Neural progenitor cell (in vitro differentiated cells): ENCODE data around the gene BRSK2. TPM values are rescaled to one million over a fixed set of nuclear protein-coding genes. Genes with fewer than 3 reads are reported as not detected.
"Not testable (repeated sequence)": the region's sequence is repeated elsewhere in the genome, so short reads cannot be mapped to it uniquely, and the experiment has no call there.

Experiments
- DNase-seq: peaks from one replicate; pipeline ENCODE4 v3.0.0-alpha.2; 2016; ENCODE audit warnings: low spot score
- H2AFZ ChIP-seq: fragments of 200-600 bp; sonication (generic); replicated peaks from 2 replicates; pipeline ENCODE4 v1.6.1; 2016; ENCODE audit warnings: antibody characterized with exemption
- H3F3A ChIP-seq: fragments of 200-600 bp; sonication (generic); 2 replicates; pipeline ENCODE4 v1.6.1; 2016; ENCODE audit warnings: antibody characterized with exemption, low read depth
- H3K27ac ChIP-seq: fragments of 200-600 bp; sonication (generic); 2 replicates; pipeline ENCODE4 v1.5.1; 2016; ENCODE audit warnings: mild to moderate bottlenecking
- H3K27me3 ChIP-seq: fragments of 200-600 bp; sonication (generic); 2 replicates; pipeline ENCODE4 v1.6.1; 2016; ENCODE audit warnings: mild to moderate bottlenecking, moderate library complexity
- H3K36me3 ChIP-seq: fragments of 200-600 bp; sonication (generic); 2 replicates; pipeline ENCODE4 v1.5.1; 2016
- H3K4me1 ChIP-seq: fragments of 200-600 bp; sonication (generic); 2 replicates; pipeline ENCODE4 v1.6.1; 2016; ENCODE audit warnings: mixed run types
- H3K4me2 ChIP-seq: fragments of 200-600 bp; sonication (generic); 2 replicates; pipeline ENCODE4 v1.6.1; 2016
- H3K4me3 ChIP-seq: fragments of 200-600 bp; sonication (generic); 2 replicates; pipeline ENCODE4 v1.5.1; 2016
- H3K79me2 ChIP-seq: fragments of 200-600 bp; sonication (generic); 2 replicates; pipeline ENCODE4 v1.6.1; 2016; ENCODE audit warnings: low read depth
- H3K9ac ChIP-seq: fragments of 200-600 bp; sonication (generic); 2 replicates; pipeline ENCODE4 v1.6.1; 2016
- H3K9me3 ChIP-seq: fragments of 200-600 bp; sonication (generic); 2 replicates; pipeline ENCODE4 v1.5.1; 2016; ENCODE audit warnings: low read depth
- H4K20me1 ChIP-seq: fragments of 200-600 bp; sonication (generic); 2 replicates; pipeline ENCODE4 v1.6.1; 2016; ENCODE audit warnings: low read depth
- H3K27ac Mint-ChIP-seq: 3 replicates; pipeline ENCODE4 v1.8.0; 2021; ENCODE audit warnings: mixed read lengths
- H3K27me3 Mint-ChIP-seq: 2 replicates; pipeline ENCODE4 v1.8.0; 2022; ENCODE audit warnings: low read depth, mild to moderate bottlenecking, inconsistent platforms, moderate library complexity, mixed read lengths; ENCODE audit not compliant: insufficient read depth
- H3K36me3 Mint-ChIP-seq: 3 replicates; pipeline ENCODE4 v1.8.0; 2021; ENCODE audit warnings: mixed read lengths
- H3K4me1 Mint-ChIP-seq: 3 replicates; pipeline ENCODE4 v1.8.0; 2021; ENCODE audit warnings: mixed read lengths
- H3K4me3 Mint-ChIP-seq: 3 replicates; pipeline ENCODE4 v1.8.0; 2021; ENCODE audit warnings: mild to moderate bottlenecking, moderate library complexity, mixed read lengths
- H3K9me3 Mint-ChIP-seq: 3 replicates; pipeline ENCODE4 v1.8.0; 2020; ENCODE audit warnings: mixed read lengths
- EZH2 ChIP-seq: fragments of 200-600 bp; sonication (generic); IDR thresholded peaks from 2 replicates; pipeline ENCODE4 v1.6.1; 2017; ENCODE audit warnings: antibody characterized with exemption, mild to moderate bottlenecking, moderate library complexity
- EZH2phosphoT487 ChIP-seq: fragments of 200-600 bp; sonication (generic); IDR thresholded peaks from 2 replicates; pipeline ENCODE4 v1.6.1; 2017; ENCODE audit warnings: antibody characterized with exemption
- total RNA-seq: library from RNA; depleted of rRNA; stranded (reverse); fragments of >200 nt; gene quantifications from 2 replicates; pipeline ENCODE4 v1.2.3, GENCODE V29; 2015; ENCODE audit warnings: low replicate concordance
- TF ChIP-seq, protein P1 (sequence below): fragments of 200-600 bp; sonication (generic); IDR thresholded peaks from 2 replicates; pipeline ENCODE4 v1.5.1; 2017; ENCODE audit warnings: antibody characterized with exemption, mild to moderate bottlenecking

BRSK2 gene
- total RNA-seq, 1 donor from 2014 or later: 8.2 TPM

DNA sequence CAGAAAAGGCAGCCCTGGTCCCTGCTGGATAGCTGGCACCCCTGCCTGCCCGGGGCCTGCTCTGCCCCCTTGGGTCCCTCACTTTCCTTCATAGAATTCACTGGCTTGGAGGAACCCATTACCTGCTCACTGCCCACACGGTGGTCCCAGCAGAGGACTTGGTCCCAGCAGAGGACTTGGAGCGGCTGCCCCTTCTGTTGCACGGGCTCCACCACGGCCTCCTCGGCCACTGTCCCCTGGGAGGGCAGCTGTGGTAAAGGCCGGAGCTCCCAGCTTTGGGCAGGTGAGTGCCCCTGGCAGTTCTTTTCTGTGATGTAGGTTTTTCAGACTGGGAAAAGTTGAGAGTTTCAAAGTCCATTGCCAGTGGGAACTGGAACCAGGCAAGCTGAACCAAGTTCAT, 25.9 kb downstream of the BRSK2 start:
- Mint-ChIP-seq H3K4me1 (no peaks in the 10 kb centered on the region), H3K36me3 (peaks cover 25% of the 10 kb centered on the region), H3K27me3 (peaks cover 8% of the 10 kb centered on the region), H3K4me3 (no peak overlapping the region), H3K9me3 (peaks cover 49% of the 10 kb centered on the region), H3K27ac (no peak overlapping the region)
- peaks cover 9% of the 10 kb centered on the region for H3K4me1 ChIP-seq
- H3K4me2 ChIP-seq: no peak overlapping the region
- H3K4me3 ChIP-seq: no peak overlapping the region
- H3K79me2 ChIP-seq: peaks cover 14% of the 10 kb centered on the region
- H3K9ac ChIP-seq: no peak overlapping the region
- DNase-seq: no peak
- H2AFZ ChIP-seq: no peak overlapping the region
- TF ChIP-seq, protein P1, sequence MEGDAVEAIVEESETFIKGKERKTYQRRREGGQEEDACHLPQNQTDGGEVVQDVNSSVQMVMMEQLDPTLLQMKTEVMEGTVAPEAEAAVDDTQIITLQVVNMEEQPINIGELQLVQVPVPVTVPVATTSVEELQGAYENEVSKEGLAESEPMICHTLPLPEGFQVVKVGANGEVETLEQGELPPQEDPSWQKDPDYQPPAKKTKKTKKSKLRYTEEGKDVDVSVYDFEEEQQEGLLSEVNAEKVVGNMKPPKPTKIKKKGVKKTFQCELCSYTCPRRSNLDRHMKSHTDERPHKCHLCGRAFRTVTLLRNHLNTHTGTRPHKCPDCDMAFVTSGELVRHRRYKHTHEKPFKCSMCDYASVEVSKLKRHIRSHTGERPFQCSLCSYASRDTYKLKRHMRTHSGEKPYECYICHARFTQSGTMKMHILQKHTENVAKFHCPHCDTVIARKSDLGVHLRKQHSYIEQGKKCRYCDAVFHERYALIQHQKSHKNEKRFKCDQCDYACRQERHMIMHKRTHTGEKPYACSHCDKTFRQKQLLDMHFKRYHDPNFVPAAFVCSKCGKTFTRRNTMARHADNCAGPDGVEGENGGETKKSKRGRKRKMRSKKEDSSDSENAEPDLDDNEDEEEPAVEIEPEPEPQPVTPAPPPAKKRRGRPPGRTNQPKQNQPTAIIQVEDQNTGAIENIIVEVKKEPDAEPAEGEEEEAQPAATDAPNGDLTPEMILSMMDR: no peak
- no peak for TF ChIP-seq EZH2phosphoT487
- TF ChIP-seq EZH2: no peak
- H3K9me3 ChIP-seq: peaks cover 28% of the 10 kb centered on the region
- no peak overlapping the region for H3K27ac ChIP-seq
- H4K20me1 ChIP-seq: no peaks in the 10 kb centered on the region
- peaks cover 11% of the 10 kb centered on the region for H3F3A ChIP-seq
- H3K36me3 ChIP-seq: peaks cover 4% of the 10 kb centered on the region
- H3K27me3 ChIP-seq: no peaks in the 10 kb centered on the region

DNA sequence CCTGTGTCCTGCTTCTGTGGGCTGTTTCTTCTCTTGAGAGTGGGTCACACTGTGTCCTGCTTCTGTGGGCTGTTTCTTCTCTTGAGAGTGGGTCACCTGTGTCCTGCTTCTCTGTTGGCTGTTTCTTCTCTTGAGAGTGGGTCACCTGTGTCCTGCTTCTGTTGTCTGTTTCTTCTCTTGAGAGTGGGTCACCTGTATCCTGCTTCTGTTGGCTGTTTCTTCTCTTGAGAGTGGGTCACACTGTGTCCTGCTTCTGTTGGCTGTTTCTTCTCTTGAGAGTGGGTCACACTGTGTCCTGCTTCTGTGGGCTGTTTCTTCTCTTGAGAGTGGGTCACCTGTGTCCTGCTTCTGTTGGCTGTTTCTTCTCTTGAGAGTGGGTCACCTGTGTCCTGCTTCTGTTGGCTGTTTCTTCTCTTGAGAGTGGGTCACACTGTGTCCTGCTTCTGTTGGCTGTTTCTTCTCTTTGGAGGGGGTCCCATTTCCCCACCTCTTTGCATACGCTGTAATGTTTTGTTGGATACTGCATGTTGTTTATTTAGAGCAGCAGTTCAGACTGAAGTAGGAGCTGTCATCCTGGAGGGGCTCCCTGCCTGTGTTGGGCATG, 28.6 kb downstream of the BRSK2 start:
- H3K36me3 Mint-ChIP-seq: peaks cover 25% of the 10 kb centered on the region
- not testable (repeated sequence) for H3K27ac Mint-ChIP-seq

DNA sequence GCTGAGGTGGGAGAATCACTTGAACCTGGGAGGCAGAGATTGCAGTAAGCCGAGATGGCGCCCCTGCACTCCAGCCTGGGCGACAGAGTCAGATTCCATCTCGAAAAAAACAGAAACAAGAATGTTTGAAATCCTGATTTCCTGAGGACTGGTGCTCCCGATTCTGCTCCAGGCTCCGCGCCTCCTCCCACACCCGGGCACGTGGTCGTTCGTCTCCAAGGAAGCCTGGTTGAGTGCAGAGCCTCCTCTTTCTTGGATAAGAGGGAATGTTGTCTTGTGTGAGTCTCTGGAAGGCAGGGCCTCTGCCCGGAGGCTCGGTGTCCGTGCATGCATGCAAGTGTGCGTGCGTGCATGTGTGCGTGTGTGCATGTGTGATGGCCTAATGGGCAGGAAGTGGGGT, 30.1 kb downstream of the BRSK2 start:
- peaks cover 16% of the 10 kb centered on the region for H3K36me3 Mint-ChIP-seq
- H3K9me3 ChIP-seq: peaks cover 28% of the 10 kb centered on the region
- peaks cover 4% of the 10 kb centered on the region for H3K36me3 ChIP-seq
- no peak overlapping the region for H3K9ac ChIP-seq
- no peaks in the 10 kb centered on the region for H3K27me3 ChIP-seq
- H3K27ac Mint-ChIP-seq: no peak overlapping the region
- H2AFZ ChIP-seq: no peak overlapping the region
- H3K4me2 ChIP-seq: no peak overlapping the region
- H3K27ac ChIP-seq: no peak overlapping the region
- peaks cover 6% of the 10 kb centered on the region for H3K79me2 ChIP-seq
- no peak for TF ChIP-seq EZH2
- TF ChIP-seq EZH2phosphoT487: no peak
- TF ChIP-seq, protein P1: no peak
- H3K4me1 Mint-ChIP-seq: no peaks in the 10 kb centered on the region
- H3K9me3 Mint-ChIP-seq: peaks cover 39% of the 10 kb centered on the region
- H3K27me3 Mint-ChIP-seq: peaks cover 5% of the 10 kb centered on the region
- H3K4me3 ChIP-seq: no peak overlapping the region
- no peaks in the 10 kb centered on the region for H3K4me1 ChIP-seq
- peaks cover 24% of the 10 kb centered on the region for H4K20me1 ChIP-seq
- DNase-seq: no peak
- no peak overlapping the region for H3K4me3 Mint-ChIP-seq
- H3F3A ChIP-seq: peaks cover 11% of the 10 kb centered on the region

More for the DNA sequence above, 28.6 kb downstream of the BRSK2 start:
- H2AFZ ChIP-seq, H3K9ac ChIP-seq, H3K36me3 ChIP-seq, H3K27ac ChIP-seq, H3K79me2 ChIP-seq, DNase-seq, H3K4me2 ChIP-seq, H3K27me3 Mint-ChIP-seq, H3K4me3 Mint-ChIP-seq, H3K4me1 ChIP-seq, H3K27me3 ChIP-seq, H3K4me3 ChIP-seq, H3K4me1 Mint-ChIP-seq: not testable (repeated sequence)
- H3K9me3 ChIP-seq: peaks cover 28% of the 10 kb centered on the region
- peaks cover 11% of the 10 kb centered on the region for H3F3A ChIP-seq
- peaks cover 13% of the 10 kb centered on the region for H4K20me1 ChIP-seq
- H3K9me3 Mint-ChIP-seq: peaks cover 49% of the 10 kb centered on the region

DNA sequence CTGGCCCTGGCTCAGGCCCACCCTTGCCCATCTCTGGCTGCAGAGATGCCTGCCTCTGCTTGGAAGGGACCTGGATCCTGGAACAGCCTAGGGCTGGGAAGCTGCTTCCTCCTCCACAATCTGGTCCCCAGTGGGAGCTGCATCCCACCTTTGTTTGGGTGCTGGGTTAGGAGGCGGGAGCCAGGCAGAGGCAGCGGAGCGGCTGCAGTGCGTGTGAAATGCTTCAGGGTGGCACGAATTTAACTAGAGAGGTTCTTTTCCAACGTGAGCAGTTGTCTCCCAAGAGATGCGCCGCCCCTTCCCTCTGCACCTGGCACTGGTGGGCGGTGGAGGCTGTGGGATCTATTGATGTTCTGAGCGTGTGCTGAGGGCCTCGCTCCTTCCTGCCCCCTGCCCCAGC, 31.6 kb downstream of the BRSK2 start:
- Histone ChIP-seq H4K20me1 (peaks cover 37% of the 10 kb centered on the region), H3K27ac (no peak overlapping the region), H2AFZ (no peak overlapping the region), H3K27me3 (no peaks in the 10 kb centered on the region), H3K4me2 (no peak overlapping the region), H3F3A (peaks cover 11% of the 10 kb centered on the region), H3K79me2 (peaks cover 5% of the 10 kb centered on the region), H3K4me1 (no peaks in the 10 kb centered on the region), H3K36me3 (peaks cover 4% of the 10 kb centered on the region), H3K9ac (no peak overlapping the region), H3K4me3 (no peak overlapping the region), H3K9me3 (peaks cover 23% of the 10 kb centered on the region)
- DNase-seq: no peak
- Mint-ChIP-seq H3K9me3 (peaks cover 28% of the 10 kb centered on the region), H3K4me1 (no peaks in the 10 kb centered on the region), H3K36me3 (peaks cover 13% of the 10 kb centered on the region), H3K27me3 (peaks cover 5% of the 10 kb centered on the region), H3K4me3 (no peak overlapping the region), H3K27ac (no peak overlapping the region)
- no peak for TF ChIP-seq EZH2phosphoT487
- TF ChIP-seq EZH2: no peak
- TF ChIP-seq, protein P1: no peak
